Heart left ventricle (tissue), 16 donors: ENCODE measurements around the gene GPI. TPM values are rescaled to one million over a fixed set of nuclear protein-coding genes. Genes with fewer than 3 reads are reported as not detected.
"Not testable (repeated sequence)": the region's sequence is repeated elsewhere in the genome, so short reads cannot be mapped to it uniquely, and the experiment has no call there.

Experiments used
- ATAC-seq, 4 donors: fragments of 200-7000 bp; cut with Tn5 transposase; one replicate each; pipeline ENCODE4 v1.9.1; 2020 to 2022; ENCODE audit warnings: moderate library complexity in 4 of 4, mild to moderate bottlenecking in 3 of 4, moderate number of reproducible peaks in 1 of 4
- DNase-seq, 5 donors: peaks; one replicate each; pipeline ENCODE4 v3.0.0-alpha.2; 2020
- H3K27ac ChIP-seq, 12 donors: fragments of 200-600 bp; sonication (generic) in 4 of 12; one replicate each; pipeline versions ENCODE4 v1.5.0 to v1.8.0; 2016 to 2022; ENCODE audit warnings: mild to moderate bottlenecking in 2 of 12
- H3K27me3 ChIP-seq, 9 donors: fragments of 200-600 bp; sonication (generic) in 2 of 9; one replicate each; pipeline versions ENCODE4 v1.5.1 to v1.8.0; 2016 to 2022; ENCODE audit warnings: mild to moderate bottlenecking in 3 of 9
- H3K36me3 ChIP-seq, 9 donors: fragments of 200-600 bp; sonication (generic) in 2 of 9; one replicate each; pipeline versions ENCODE4 v1.5.0 to v1.8.0; 2018 to 2022; ENCODE audit warnings: mild to moderate bottlenecking in 2 of 9
- H3K4me1 ChIP-seq, 12 donors: fragments of 200-600 bp; sonication (generic) in 4 of 12; one replicate each; pipeline versions ENCODE4 v1.5.0 to v1.8.0; 2016 to 2022; ENCODE audit warnings: mild to moderate bottlenecking in 3 of 12
- H3K4me3 ChIP-seq, 12 donors: fragments of 200-600 bp; sonication (generic) in 4 of 12; one replicate each; pipeline versions ENCODE4 v1.5.0 to v1.8.0; 2017 to 2022; ENCODE audit warnings: mild to moderate bottlenecking in 9 of 12, moderate library complexity in 4 of 12
- H3K9me3 ChIP-seq, 12 donors: fragments of 200-600 bp; sonication (generic) in 4 of 12; one replicate each; pipeline versions ENCODE4 v1.5.0 to v1.8.0; 2016 to 2022; ENCODE audit warnings: mild to moderate bottlenecking in 1 of 12
- POLR2A ChIP-seq, 2 donors: fragments of 450-650 bp; IDR thresholded peaks; one replicate each; pipeline ENCODE4 v1.6.1; 2017; ENCODE audit warnings: antibody characterized with exemption in 2 of 2, mild to moderate bottlenecking in 2 of 2, moderate library complexity in 2 of 2
- WGBS, 4 donors: extraction: QIAGEN DNeasy Blood & Tissue Kit in 2 of 4; methylation state at CpG; one replicate each; pipeline versions ENCODE4 v1.1.5 to v1.1.7; 2013 to 2018; 5-methylcytosine and 5-hydroxymethylcytosine counted together
- intact Hi-C, 10 donors: fragments of 100-400 bp; cut with DNase I; formaldehyde crosslinking; loops; one replicate each; pipeline versions ENCODE4 v1.11.1 to v1.14.2; 2022
- polyA plus RNA-seq, 2 donors: library from polyadenylated mRNA; stranded (reverse); fragments of 200-250 nt; gene quantifications; one replicate each; pipeline ENCODE4 v1.2.3, GENCODE V29; 2013
- total RNA-seq, 9 donors: library from RNA; depleted of rRNA in 2 of 9; stranded (reverse); fragments of >200 nt in 2 of 9; fragmentation: NEBNext Ultra II Directional in 3 of 9; extraction: Animal tissue kit (Norgen Biotek cat#: 25700) in 3 of 9; gene quantifications; one replicate each; pipeline versions ENCODE4 v1.1.0 to v1.2.4, GENCODE V29; 2016 to 2023
- TF ChIP-seq, protein P1 (sequence below), 12 donors: fragments of 200-600 bp; sonication (generic) in 4 of 12; IDR thresholded peaks; one replicate each; pipeline versions ENCODE4 v1.5.0 to v1.8.0; 2018 to 2022; ENCODE audit warnings: antibody characterized with exemption in 12 of 12, mild to moderate bottlenecking in 5 of 12
- donor health status: ischemic (EF 13 %, LVEDD 7.1; RV severe dilation, severe dysfunction).
- donor health status: healthy with polysubstance abuse.
- donor health status: DM: no; HTN: yes; CAD: no.
- donor health status: DM: no; HTN: no; CAD: no.
- donor health status: ischemic (EF 25% LVEDD 6.9; RV normal size, moderate dysfunction).
- donor health status: ischemic (EF 25% LVEDD 5.7; RV mildly dilated, moderate dysfunction).
- donor health status: healthy.
- donor health status: DM: yes; HTN: yes; CAD: no.
- donor health status: ischemic (EF 35%, LVEDD 5.7; RV mildly dilated, moderate dysfunction).
- donor health status: nonischemic (EF 11% LVEDD 7.7; RV severe dilation, severe dysfunction).
- donor health status: DM: yes; HTN: yes; CAD: no.
- donor health status: PGD.
- donor health status: ischemic (EF 29% LVEDD 5.4; RV normal size, mild dysfunction).
- donor health status: nonischemic (EF 23%, LVEDD 6.1; RV moderate dilation, normal function).

GPI gene
- total and polyA plus RNA-seq, 11 donors = 233 to 764 (median 513) TPM

DNA sequence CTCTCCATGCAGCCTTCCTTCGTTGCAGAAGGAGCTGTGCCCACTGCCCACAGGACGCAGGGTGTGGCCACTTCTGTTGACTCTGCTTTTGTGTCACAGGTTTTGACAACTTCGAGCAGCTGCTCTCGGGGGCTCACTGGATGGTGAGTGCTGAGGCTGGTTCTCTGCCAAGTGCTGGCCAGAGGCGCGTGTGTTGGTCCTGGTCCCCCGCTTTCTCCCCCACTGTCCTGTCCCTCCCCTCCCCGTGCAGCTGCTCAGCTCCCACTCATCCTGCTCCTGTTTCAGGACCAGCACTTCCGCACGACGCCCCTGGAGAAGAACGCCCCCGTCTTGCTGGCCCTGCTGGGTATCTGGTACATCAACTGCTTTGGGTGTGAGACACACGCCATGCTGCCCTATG is 28.6 kb downstream of the GPI start:
- no peak overlapping the region for H3K4me3 ChIP-seq
- intact Hi-C loops = no loop called here
- no peaks in the 10 kb centered on the region for H3K4me1 ChIP-seq
- DNase-seq (no peak), ATAC-seq (no peak)
- WGBS, 4 donors = 70 to 81% (median 73%) methylated on average over 13 to 14 of the region's 14 CpGs
- no peak for TF ChIP-seq POLR2A (IDR thresholded peaks at IDR 0.05)
- TF ChIP-seq, protein P1, sequence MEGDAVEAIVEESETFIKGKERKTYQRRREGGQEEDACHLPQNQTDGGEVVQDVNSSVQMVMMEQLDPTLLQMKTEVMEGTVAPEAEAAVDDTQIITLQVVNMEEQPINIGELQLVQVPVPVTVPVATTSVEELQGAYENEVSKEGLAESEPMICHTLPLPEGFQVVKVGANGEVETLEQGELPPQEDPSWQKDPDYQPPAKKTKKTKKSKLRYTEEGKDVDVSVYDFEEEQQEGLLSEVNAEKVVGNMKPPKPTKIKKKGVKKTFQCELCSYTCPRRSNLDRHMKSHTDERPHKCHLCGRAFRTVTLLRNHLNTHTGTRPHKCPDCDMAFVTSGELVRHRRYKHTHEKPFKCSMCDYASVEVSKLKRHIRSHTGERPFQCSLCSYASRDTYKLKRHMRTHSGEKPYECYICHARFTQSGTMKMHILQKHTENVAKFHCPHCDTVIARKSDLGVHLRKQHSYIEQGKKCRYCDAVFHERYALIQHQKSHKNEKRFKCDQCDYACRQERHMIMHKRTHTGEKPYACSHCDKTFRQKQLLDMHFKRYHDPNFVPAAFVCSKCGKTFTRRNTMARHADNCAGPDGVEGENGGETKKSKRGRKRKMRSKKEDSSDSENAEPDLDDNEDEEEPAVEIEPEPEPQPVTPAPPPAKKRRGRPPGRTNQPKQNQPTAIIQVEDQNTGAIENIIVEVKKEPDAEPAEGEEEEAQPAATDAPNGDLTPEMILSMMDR (IDR thresholded peaks at IDR 0.05) = no peak
- H3K9me3 ChIP-seq = no peaks in the 10 kb centered on the region
- no peak overlapping the region for H3K27ac ChIP-seq
- peaks cover 0 to 100% (median 97%) of the 10 kb centered on the region in 9 donors for H3K36me3 ChIP-seq
- no peaks in the 10 kb centered on the region for H3K27me3 ChIP-seq

DNA sequence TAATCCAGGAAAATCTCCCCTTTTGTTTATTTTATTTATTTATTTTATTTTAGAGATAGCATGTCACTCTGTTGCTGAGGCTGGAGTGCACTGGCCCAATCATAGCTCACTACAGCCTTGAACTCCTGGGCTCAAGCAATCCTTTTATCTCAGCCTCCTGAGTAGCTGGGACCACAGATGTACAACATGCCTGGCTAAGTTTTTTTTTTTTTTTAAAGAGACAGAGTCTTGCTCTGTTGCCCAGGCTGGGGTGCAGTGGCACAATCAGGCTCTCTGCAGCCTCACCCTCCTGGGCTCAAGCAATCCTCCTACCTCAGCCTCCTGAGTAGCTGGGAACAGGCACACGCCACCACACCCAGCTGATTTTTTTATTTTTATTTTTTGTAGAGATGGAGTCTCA is 32.9 kb downstream of the GPI start:
- DNase-seq (no peak), ATAC-seq (no peak)
- intact Hi-C loops = no loop called here
- H3K27ac ChIP-seq = no peak overlapping the region
- peaks cover 0 to 90% (median 84%) of the 10 kb centered on the region in 9 donors for H3K36me3 ChIP-seq
- no peak overlapping the region for H3K4me3 ChIP-seq
- H3K9me3 ChIP-seq = no peaks in the 10 kb centered on the region
- no peaks in the 10 kb centered on the region for H3K4me1 ChIP-seq
- 92 to 100% (median 98%) methylated on average over 1 of the region's 1 CpG for WGBS, 4 donors
- TF ChIP-seq, protein P1 (IDR thresholded peaks at IDR 0.05) = no peak
- TF ChIP-seq POLR2A (IDR thresholded peaks at IDR 0.05) = no peak
- H3K27me3 ChIP-seq = no peaks in the 10 kb centered on the region

DNA sequence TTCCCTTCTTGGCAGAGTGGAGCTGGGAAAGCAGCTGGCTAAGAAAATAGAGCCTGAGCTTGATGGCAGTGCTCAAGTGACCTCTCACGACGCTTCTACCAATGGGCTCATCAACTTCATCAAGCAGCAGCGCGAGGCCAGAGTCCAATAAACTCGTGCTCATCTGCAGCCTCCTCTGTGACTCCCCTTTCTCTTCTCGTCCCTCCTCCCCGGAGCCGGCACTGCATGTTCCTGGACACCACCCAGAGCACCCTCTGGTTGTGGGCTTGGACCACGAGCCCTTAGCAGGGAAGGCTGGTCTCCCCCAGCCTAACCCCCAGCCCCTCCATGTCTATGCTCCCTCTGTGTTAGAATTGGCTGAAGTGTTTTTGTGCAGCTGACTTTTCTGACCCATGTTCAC is 34.9 kb downstream of the GPI start:
- WGBS, 4 donors = 79 to 85% (median 81%) methylated on average over 9 of the region's 9 CpGs
- Histone ChIP-seq H3K36me3 (peaks cover 0 to 70% (median 63%) of the 10 kb centered on the region in 9 donors), H3K4me1 (peaks cover 0 to 9% (median 4%) of the 10 kb centered on the region in 12 donors), H3K27me3 (no peaks in the 10 kb centered on the region), H3K27ac (no peak overlapping the region), H3K9me3 (no peaks in the 10 kb centered on the region), H3K4me3 (no peak overlapping the region)
- intact Hi-C loops = no loop called here
- ATAC-seq = no peak
- DNase-seq = no peak
- TF ChIP-seq POLR2A (IDR thresholded peaks at IDR 0.05) = no peak
- TF ChIP-seq, protein P1 (IDR thresholded peaks at IDR 0.05) = no peak

DNA sequence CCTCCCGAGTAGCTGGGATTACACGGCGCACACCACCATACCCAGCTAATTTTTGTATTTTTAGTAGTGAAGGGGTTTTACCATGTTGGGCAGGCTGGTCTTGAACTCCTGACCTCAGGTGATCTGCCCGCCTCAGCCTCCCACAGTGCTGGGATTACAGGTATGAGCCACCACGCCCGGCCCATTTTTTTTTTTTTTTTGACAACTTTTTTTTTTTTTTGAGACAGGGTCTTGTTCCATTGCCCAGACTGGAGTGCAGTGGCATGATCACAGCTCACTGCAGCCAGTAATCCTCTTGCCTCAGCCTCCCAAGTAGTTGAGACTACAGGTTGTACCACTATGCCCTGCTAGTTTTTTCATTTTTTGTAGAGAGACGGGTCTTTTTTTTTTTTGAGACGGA is 35.8 kb downstream of the GPI start:
- DNase-seq, H3K9me3 ChIP-seq, H3K4me3 ChIP-seq, H3K27me3 ChIP-seq, H3K27ac ChIP-seq, intact Hi-C loops, ATAC-seq: not testable (repeated sequence)
- Histone ChIP-seq H3K4me1 (peaks cover 0 to 11% (median 5%) of the 10 kb centered on the region in 12 donors), H3K36me3 (peaks cover 0 to 60% (median 55%) of the 10 kb centered on the region in 9 donors)
- WGBS, 4 donors = 95 to 97% (median 95%) methylated on average over 8 of the region's 8 CpGs

DNA sequence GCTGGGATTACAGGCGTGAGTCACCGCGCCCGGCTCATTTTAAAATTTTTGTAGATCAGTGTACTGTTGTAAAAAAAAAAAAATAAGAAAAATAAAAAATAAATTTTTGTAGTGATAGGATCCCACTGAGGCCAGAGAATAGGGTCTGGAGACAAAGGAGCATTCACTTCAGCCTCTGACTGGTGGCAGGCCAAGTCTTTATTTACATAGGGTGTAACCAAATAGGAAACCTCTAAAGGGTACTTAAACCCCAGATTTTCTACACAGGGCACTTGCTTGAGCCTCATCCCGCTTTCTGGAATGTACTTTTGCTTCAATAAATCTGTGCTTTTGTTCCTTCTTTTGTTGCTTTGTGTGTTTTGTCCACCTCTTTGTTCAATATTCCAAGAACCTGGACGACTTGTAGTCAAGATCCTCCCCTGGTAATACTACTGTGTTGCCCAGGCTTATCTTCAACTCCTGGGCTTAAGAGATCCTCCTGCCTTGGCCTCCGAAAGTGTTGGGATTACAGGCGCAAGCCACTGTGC is 37.1 kb downstream of the GPI start:
- DNase-seq (no peak), ATAC-seq (no peak)
- intact Hi-C loops = no loop called here
- 88 to 92% (median 91%) methylated on average over 8 of the region's 8 CpGs for WGBS, 4 donors
- Histone ChIP-seq H3K36me3 (peaks cover 0 to 48% (median 42%) of the 10 kb centered on the region in 9 donors), H3K4me1 (peaks cover 0 to 11% (median 5%) of the 10 kb centered on the region in 12 donors), H3K4me3 (no peak overlapping the region), H3K27ac (no peak overlapping the region), H3K9me3 (no peaks in the 10 kb centered on the region), H3K27me3 (no peaks in the 10 kb centered on the region)
- TF ChIP-seq, protein P1 (IDR thresholded peaks at IDR 0.05) = no peak
- TF ChIP-seq POLR2A (IDR thresholded peaks at IDR 0.05) = no peak
